Measurements from ENCODE around the gene WDR88. TPM values are rescaled to one million over a fixed set of nuclear protein-coding genes. Genes with fewer than 3 reads are reported as not detected.

The WDR88 gene
- total and polyA plus RNA-seq, 2 experiments from 2014 or later, result not detected

GRCh38 chr19:33086955-33087354 lies 45.0 kb upstream of the WDR88 start:
- no peaks in the 10 kb centered on the region for H3K9me2 ChIP-seq (ENCODE audit: insufficient read depth)
- peaks cover 28% of the 10 kb centered on the region for H3K36me3 Mint-ChIP-seq (ENCODE audit: low read depth)
- no peak for ATAC-seq
- H3K4me1 ChIP-seq (ENCODE audit: insufficient read depth), result no peaks in the 10 kb centered on the region
- H3K4me3 ChIP-seq, result no peak overlapping the region
- H2AFZ ChIP-seq, result no peak overlapping the region
- H3K27ac ChIP-seq (ENCODE audit: low read depth), result no peak overlapping the region
- H3K79me2 ChIP-seq (replicated peaks; ENCODE audit: insufficient read depth), result peaks cover 5% of the 10 kb centered on the region; the same call in 1 of the 2 replicates
- H3K36me3 ChIP-seq (ENCODE audit: insufficient read depth), result peaks cover 6% of the 10 kb centered on the region; the same call in 1 of the 2 replicates
- H3K9me3 Mint-ChIP-seq, result no peaks in the 10 kb centered on the region
- peaks cover 7% of the 10 kb centered on the region for H3K27me3 Mint-ChIP-seq (ENCODE audit: insufficient read depth, low read depth, poor library complexity)
- TF ChIP-seq REST (IDR thresholded peaks at IDR 0.05; ENCODE audit: unreplicated experiment), result no peak
- no peak for TF ChIP-seq ETS1 (IDR thresholded peaks at IDR 0.05)
- no peak for TF ChIP-seq EZH2 (IDR thresholded peaks at IDR 0.05; ENCODE audit: low read depth, unreplicated experiment)
- H3F3A ChIP-seq (replicated peaks; ENCODE audit: low read depth), result no peaks in the 10 kb centered on the region
- H3K4me1 Mint-ChIP-seq, result peaks cover 2% of the 10 kb centered on the region
- H3K27ac Mint-ChIP-seq, result no peak overlapping the region
- no peak overlapping the region for H3K4me2 ChIP-seq
- H4K20me1 ChIP-seq (replicated peaks; ENCODE audit: insufficient read depth), result 0 out of 2 replicates have a peak, but pooled peaks cover 2% of the 10 kb centered on the region
- no peak overlapping the region for H3K4me3 Mint-ChIP-seq
- no peak for DNase-seq (ENCODE audit: low spot score)
- no peaks in the 10 kb centered on the region for H3K27me3 ChIP-seq (ENCODE audit: insufficient read depth)

- H3K79me2 ChIP-seq (replicated peaks; ENCODE audit: insufficient read depth), result no peaks in the 10 kb centered on the region
- Mint-ChIP-seq H3K36me3 (ENCODE audit: low read depth) (peaks cover 41% of the 10 kb centered on the region), H3K4me1 (no peaks in the 10 kb centered on the region; the same call in 2 of the 3 replicates), H3K27me3 (ENCODE audit: insufficient read depth, low read depth, poor library complexity) (peaks cover 7% of the 10 kb centered on the region), H3K4me3 (no peak overlapping the region; the same call in 2 of the 3 replicates), H3K9me3 (no peaks in the 10 kb centered on the region), H3K27ac (no peak overlapping the region; the same call in 1 of the 2 replicates)
- no peaks in the 10 kb centered on the region for H3K27me3 ChIP-seq (ENCODE audit: insufficient read depth)
- no peak for DNase-seq (ENCODE audit: low spot score)
- H3K36me3 ChIP-seq (ENCODE audit: insufficient read depth), result peaks cover 6% of the 10 kb centered on the region; the same call in 1 of the 2 replicates
- no peak overlapping the region for H2AFZ ChIP-seq
- H3K4me2 ChIP-seq, result no peak overlapping the region
- H3K27ac ChIP-seq (ENCODE audit: low read depth), result no peak overlapping the region
- no peak for ATAC-seq
- no peaks in the 10 kb centered on the region for H4K20me1 ChIP-seq (replicated peaks; ENCODE audit: insufficient read depth)
- H3K4me3 ChIP-seq, result no peak overlapping the region
- no peaks in the 10 kb centered on the region for H3K4me1 ChIP-seq (ENCODE audit: insufficient read depth)
- H3F3A ChIP-seq (replicated peaks; ENCODE audit: low read depth), result no peaks in the 10 kb centered on the region
- H3K9me2 ChIP-seq (ENCODE audit: insufficient read depth), result no peaks in the 10 kb centered on the region
- TF ChIP-seq ZNF462 (CRISPR knock-in tag; IDR thresholded peaks at IDR 0.05) (no peak), NANOG (IDR thresholded peaks at IDR 0.05; ENCODE audit: borderline replicate concordance) (no peak), JUNB (IDR thresholded peaks at IDR 0.05; ENCODE audit: unreplicated experiment) (no peak), ZNF331 (CRISPR knock-in tag; IDR thresholded peaks at IDR 0.05; ENCODE audit: low read depth) (no peak), ZNF114 (CRISPR knock-in tag; IDR thresholded peaks at IDR 0.05) (no peak), EZH2 (IDR thresholded peaks at IDR 0.05; ENCODE audit: low read depth, unreplicated experiment) (no peak), EZH2phosphoT487 (IDR thresholded peaks at IDR 0.05; ENCODE audit: unreplicated experiment) (no peak), CREB1 (CRISPR knock-in tag; IDR thresholded peaks at IDR 0.05; ENCODE audit: low read depth) (no peak), POLR2AphosphoS5 (IDR thresholded peaks at IDR 0.05; ENCODE audit: low read depth) (no peak)
Observed at GRCh38 chr19:33089010-33089409, 42.9 kb upstream of the WDR88 start.
